Heart right ventricle (tissue), 16 donors: Measurements from ENCODE around the gene ATXN7. TPM values are rescaled to one million over a fixed set of nuclear protein-coding genes. Genes with fewer than 3 reads are reported as not detected.

Experiments used
- ATAC-seq, 8 donors: fragments of 200-7000 bp; cut with Tn5 transposase; one replicate each; pipeline ENCODE4 v1.9.1; 2020; ENCODE audit warnings: mild to moderate bottlenecking in 8 of 8, moderate library complexity in 8 of 8, moderate number of reproducible peaks in 1 of 8
- DNase-seq, 2 donors: peaks; one replicate each; pipeline ENCODE4 v3.0.0-alpha.2; 2020
- H3K27ac ChIP-seq, 10 donors: fragments of 200-600 bp; sonication (generic) in 2 of 10; one replicate each; pipeline versions ENCODE4 v1.5.0 to v1.8.0; 2020 to 2022; ENCODE audit warnings: mild to moderate bottlenecking in 3 of 10
- H3K27me3 ChIP-seq, 7 donors: fragments of 200-600 bp; one replicate each; pipeline ENCODE4 v1.8.0; 2021 to 2022; ENCODE audit warnings: mild to moderate bottlenecking in 2 of 7
- H3K36me3 ChIP-seq, 9 donors: fragments of 200-600 bp; sonication (generic) in 1 of 9; one replicate each; pipeline versions ENCODE4 v1.5.0 to v1.8.0; 2020 to 2022; ENCODE audit warnings: mild to moderate bottlenecking in 2 of 9
- H3K4me1 ChIP-seq, 9 donors: fragments of 200-600 bp; sonication (generic) in 1 of 9; one replicate each; pipeline versions ENCODE4 v1.5.0 to v1.8.0; 2020 to 2022; ENCODE audit warnings: mild to moderate bottlenecking in 4 of 9
- H3K4me3 ChIP-seq, 10 donors: fragments of 200-600 bp; sonication (generic) in 2 of 10; one replicate each; pipeline versions ENCODE4 v1.5.0 to v1.8.0; 2020 to 2022; ENCODE audit warnings: mild to moderate bottlenecking in 7 of 10, moderate library complexity in 2 of 10
- H3K9me3 ChIP-seq, 11 donors: fragments of 200-600 bp in 10 of 11; sonication (generic) in 2 of 11; one replicate each; pipeline versions ENCODE4 v1.5.0 to v1.8.0; 2013 to 2022; ENCODE audit warnings: mild to moderate bottlenecking in 2 of 11, control low read depth in 1 of 11, moderate library complexity in 1 of 11
- WGBS, 2 donors: extraction: QIAGEN DNeasy Blood & Tissue Kit; methylation state at CpG; one replicate each; pipeline ENCODE4 v1.1.7; 2013; ENCODE audit warnings: inconsistent platforms in 1 of 2; 5-methylcytosine and 5-hydroxymethylcytosine counted together
- intact Hi-C, 10 donors: fragments of 100-400 bp; cut with DNase I; formaldehyde crosslinking; loops; one replicate each; pipeline versions ENCODE4 v1.11.1 to v1.14.2; 2022
- polyA plus RNA-seq, 2 donors: library from polyadenylated mRNA; stranded (reverse); fragments of 200-250 nt; gene quantifications; one replicate each; pipeline ENCODE4 v1.2.3, GENCODE V29; 2013
- total RNA-seq, 10 donors: library from RNA; stranded (reverse); fragmentation: NEBNext Ultra II Directional in 3 of 10; extraction: Animal tissue kit (Norgen Biotek cat#: 25700) in 3 of 10; gene quantifications; one replicate each; pipeline versions ENCODE4 v1.2.1 to v1.2.4, GENCODE V29; 2021 to 2023
- TF ChIP-seq, protein P1 (sequence below), 9 donors: fragments of 200-600 bp; sonication (generic) in 2 of 9; IDR thresholded peaks; one replicate each; pipeline versions ENCODE4 v1.5.0 to v1.8.0; 2021 to 2022; ENCODE audit warnings: antibody characterized with exemption in 9 of 9, mild to moderate bottlenecking in 5 of 9, moderate library complexity in 1 of 9
- donor health status: Arrhythmogenic right ventricular cardiomyopathy.
- donor health status: ischemic (EF 13 %, LVEDD 7.1; RV severe dilation, severe dysfunction).
- donor health status: healthy with polysubstance abuse.
- donor health status: DM: no; HTN: yes; CAD: no.
- donor health status: DM: no; HTN: no; CAD: no.
- donor health status: ischemic (EF 25% LVEDD 6.9; RV normal size, moderate dysfunction).
- donor health status: ischemic (EF 25% LVEDD 5.7; RV mildly dilated, moderate dysfunction).
- donor health status: healthy.
- donor health status: DM: yes; HTN: yes; CAD: no.
- donor health status: Ischemic cardiomyopathy.
- donor health status: ischemic (EF 35%, LVEDD 5.7; RV mildly dilated, moderate dysfunction).
- donor health status: nonischemic (EF 11% LVEDD 7.7; RV severe dilation, severe dysfunction).
- donor health status: DM: yes; HTN: yes; CAD: no.
- donor health status: PGD.
- donor health status: ischemic (EF 29% LVEDD 5.4; RV normal size, mild dysfunction).
- donor health status: nonischemic (EF 23%, LVEDD 6.1; RV moderate dilation, normal function).

The ATXN7 gene
- total and polyA plus RNA-seq, 12 donors = 1.7 to 31.0 (median 19.6) TPM

DNA sequence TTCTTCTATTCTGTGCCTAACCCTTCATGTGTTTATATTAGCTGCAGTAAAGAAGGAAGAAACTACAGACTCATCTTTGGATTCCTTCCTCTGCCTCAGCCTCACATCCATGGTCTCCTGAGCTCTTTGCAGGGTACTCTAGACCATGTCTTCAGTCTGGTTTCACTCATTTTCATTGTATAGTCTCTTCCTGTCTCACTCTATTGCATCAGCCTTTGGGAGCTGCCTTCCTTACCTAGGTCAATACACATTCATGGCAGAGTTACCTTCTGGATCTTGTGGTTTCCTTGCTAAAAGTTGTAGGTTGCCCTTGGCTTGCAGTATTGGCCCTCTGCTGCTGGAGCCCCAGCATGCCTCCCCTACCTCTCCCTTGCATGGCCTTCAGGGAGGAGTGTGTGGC, 80.0 kb downstream of the ATXN7 start:
- DNase-seq (no peak), ATAC-seq (no peak)
- H3K4me3 ChIP-seq = no peak overlapping the region
- H3K9me3 ChIP-seq = no peaks in the 10 kb centered on the region
- TF ChIP-seq, protein P1, sequence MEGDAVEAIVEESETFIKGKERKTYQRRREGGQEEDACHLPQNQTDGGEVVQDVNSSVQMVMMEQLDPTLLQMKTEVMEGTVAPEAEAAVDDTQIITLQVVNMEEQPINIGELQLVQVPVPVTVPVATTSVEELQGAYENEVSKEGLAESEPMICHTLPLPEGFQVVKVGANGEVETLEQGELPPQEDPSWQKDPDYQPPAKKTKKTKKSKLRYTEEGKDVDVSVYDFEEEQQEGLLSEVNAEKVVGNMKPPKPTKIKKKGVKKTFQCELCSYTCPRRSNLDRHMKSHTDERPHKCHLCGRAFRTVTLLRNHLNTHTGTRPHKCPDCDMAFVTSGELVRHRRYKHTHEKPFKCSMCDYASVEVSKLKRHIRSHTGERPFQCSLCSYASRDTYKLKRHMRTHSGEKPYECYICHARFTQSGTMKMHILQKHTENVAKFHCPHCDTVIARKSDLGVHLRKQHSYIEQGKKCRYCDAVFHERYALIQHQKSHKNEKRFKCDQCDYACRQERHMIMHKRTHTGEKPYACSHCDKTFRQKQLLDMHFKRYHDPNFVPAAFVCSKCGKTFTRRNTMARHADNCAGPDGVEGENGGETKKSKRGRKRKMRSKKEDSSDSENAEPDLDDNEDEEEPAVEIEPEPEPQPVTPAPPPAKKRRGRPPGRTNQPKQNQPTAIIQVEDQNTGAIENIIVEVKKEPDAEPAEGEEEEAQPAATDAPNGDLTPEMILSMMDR (IDR thresholded peaks at IDR 0.05) = no peak
- H3K4me1 ChIP-seq = peaks cover 0 to 43% (median 16%) of the 10 kb centered on the region in 9 donors
- H3K36me3 ChIP-seq = peaks cover 0 to 7% (median 0%) of the 10 kb centered on the region in 9 donors
- intact Hi-C loops = no loop called here
- no peak overlapping the region for H3K27ac ChIP-seq
- no peaks in the 10 kb centered on the region for H3K27me3 ChIP-seq

DNA sequence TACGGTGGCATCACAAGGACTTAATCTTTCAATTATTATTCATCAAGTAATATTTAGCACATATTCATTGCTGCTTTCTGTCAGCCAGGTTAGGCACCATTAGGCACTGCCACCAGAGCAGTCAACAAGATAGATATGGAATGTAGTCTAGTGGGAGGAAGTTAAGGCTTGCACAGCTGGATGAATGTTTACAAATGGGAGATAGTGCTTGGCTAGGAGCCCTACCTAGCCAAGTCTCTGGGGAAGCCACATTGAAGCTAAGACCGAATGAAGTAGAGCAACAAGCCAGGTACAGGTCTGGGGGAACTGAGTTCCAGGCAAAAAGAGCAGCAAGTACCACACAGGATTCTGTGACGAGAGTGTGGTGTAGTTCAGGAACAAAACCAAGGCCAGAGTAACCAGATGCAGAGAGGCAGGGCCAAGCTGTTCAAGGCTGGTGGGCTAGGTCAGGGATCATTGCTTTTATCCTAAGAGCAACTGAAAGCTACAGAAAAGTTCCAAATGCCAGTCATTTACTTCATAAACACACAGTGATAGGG, 82.0 kb downstream of the ATXN7 start:
- H3K4me1 ChIP-seq = peaks cover 0 to 46% (median 20%) of the 10 kb centered on the region in 9 donors
- 45 to 50% methylated on average over 3 of the region's 3 CpGs for WGBS, 2 donors
- peak in 6 of 8 donors; percentile 48 to 85 (median 60) for ATAC-seq

DNA sequence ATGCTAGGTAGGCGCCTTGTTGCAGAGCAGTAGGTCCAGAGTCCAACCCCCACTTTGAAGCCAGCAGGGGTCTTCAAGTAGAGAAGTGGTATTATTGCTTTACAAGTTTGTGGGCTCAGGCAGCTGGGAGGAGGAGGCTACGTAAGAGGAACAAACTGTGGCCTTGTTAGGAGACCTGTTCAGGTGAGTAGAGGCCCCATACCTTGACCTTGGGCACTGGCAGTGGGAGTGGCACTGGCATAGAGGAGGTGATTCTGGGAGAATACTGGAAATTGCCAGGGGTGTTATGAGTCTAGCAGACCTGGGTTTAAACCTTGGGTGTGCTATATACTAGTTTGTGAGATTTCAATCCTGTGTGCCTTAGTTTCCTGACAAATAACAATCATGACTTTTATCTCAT, 83.1 kb downstream of the ATXN7 start:
- TF ChIP-seq, protein P1 (IDR thresholded peaks at IDR 0.05) = no peak
- no peak overlapping the region for H3K27ac ChIP-seq
- DNase-seq (no peak), ATAC-seq (peak in 1 of 8 donors; percentile 33)
- H3K36me3 ChIP-seq = peaks cover 0 to 7% (median 0%) of the 10 kb centered on the region in 9 donors
- WGBS, 2 donors = 99 to 100% methylated on average over 2 of the region's 2 CpGs
- H3K27me3 ChIP-seq = no peaks in the 10 kb centered on the region
- intact Hi-C loops = no loop called here
- no peak overlapping the region for H3K4me3 ChIP-seq
- no peaks in the 10 kb centered on the region for H3K9me3 ChIP-seq
- peaks cover 0 to 57% (median 32%) of the 10 kb centered on the region in 9 donors for H3K4me1 ChIP-seq

More for the DNA sequence above, 82.0 kb downstream of the ATXN7 start:
- H3K36me3 ChIP-seq = peaks cover 0 to 7% (median 0%) of the 10 kb centered on the region in 9 donors
- no peak overlapping the region for H3K4me3 ChIP-seq
- H3K9me3 ChIP-seq = no peaks in the 10 kb centered on the region
- intact Hi-C loops = no loop called here
- no peak for DNase-seq
- TF ChIP-seq, protein P1 (IDR thresholded peaks at IDR 0.05) = no peak
- H3K27me3 ChIP-seq = no peaks in the 10 kb centered on the region
- H3K27ac ChIP-seq = peak overlapping the region in 2 of 10 donors; percentile 8 to 29

DNA sequence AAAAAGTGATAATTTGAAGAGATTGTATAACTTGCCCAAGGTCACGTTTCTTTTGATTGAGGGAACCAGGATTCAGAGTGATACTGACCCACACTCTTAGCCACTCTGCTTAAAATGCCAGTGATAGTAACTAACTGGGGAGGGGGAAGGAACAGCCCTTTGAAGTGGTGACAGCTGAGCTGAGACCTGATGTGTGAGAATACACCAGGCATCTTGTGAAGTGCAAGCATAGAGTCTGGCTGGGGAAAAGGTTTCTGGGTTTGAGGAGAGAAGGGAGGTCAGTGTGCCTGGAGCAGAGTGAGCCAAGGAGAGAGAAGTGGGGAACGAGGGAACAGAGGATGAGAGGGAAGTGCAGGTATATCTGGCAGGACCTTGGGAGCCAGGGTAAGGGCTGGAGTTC, 83.9 kb downstream of the ATXN7 start:
- peak in 6 of 8 donors; percentile 15 to 46 (median 32) for ATAC-seq
- no peaks in the 10 kb centered on the region for H3K9me3 ChIP-seq
- TF ChIP-seq, protein P1 (IDR thresholded peaks at IDR 0.05) = no peak
- no peaks in the 10 kb centered on the region for H3K27me3 ChIP-seq
- no peak overlapping the region for H3K4me3 ChIP-seq
- 41 to 75% methylated on average over 2 of the region's 2 CpGs for WGBS, 2 donors
- intact Hi-C loops = no loop called here
- H3K4me1 ChIP-seq = peaks cover 0 to 60% (median 40%) of the 10 kb centered on the region in 9 donors
- DNase-seq = no peak
- H3K27ac ChIP-seq = no peak overlapping the region
- peaks cover 0 to 6% (median 0%) of the 10 kb centered on the region in 9 donors for H3K36me3 ChIP-seq
